ENCODE measurements around the gene WBP1.

WBP1 gene

GRCh38 chr2:74488643-74489481, 30.6 kb downstream of the WBP1 start:
- Histone ChIP-seq H3K9me3 (ENCODE audit: low read length) (no peaks in the 10 kb centered on the region), H4K20me1 (ENCODE audit: insufficient read depth, low read length) (no peaks in the 10 kb centered on the region), H3K4me2 (ENCODE audit: low read length) (no peak overlapping the region), H3K4me1 (ENCODE audit: insufficient read depth, low read length, severe bottlenecking) (peaks cover 4% of the 10 kb centered on the region), H3K27ac (ENCODE audit: low read depth, low read length, poor library complexity, severe bottlenecking) (no peak overlapping the region), H3K27me3 (ENCODE audit: insufficient read depth, low read length) (no peaks in the 10 kb centered on the region), H3K9ac (ENCODE audit: low read length) (no peak overlapping the region), H3K79me2 (ENCODE audit: insufficient read depth, low read length) (no peaks in the 10 kb centered on the region), H3K36me3 (ENCODE audit: insufficient read depth, low read length) (peaks cover 45% of the 10 kb centered on the region), H3K4me3 (ENCODE audit: low read depth, low read length, poor library complexity, severe bottlenecking) (no peak overlapping the region), H3K9me2 (ENCODE audit: low read depth, low read length) (no peaks in the 10 kb centered on the region), H2AFZ (ENCODE audit: low read length) (no peak overlapping the region), H3F3A (ENCODE audit: insufficient read depth, low read length) (no peaks in the 10 kb centered on the region)
- no peak for TF ChIP-seq CTCF (IDR thresholded peaks at IDR 0.05; ENCODE audit: low read length)
- TF ChIP-seq EZH2 (IDR thresholded peaks at IDR 0.05; ENCODE audit: borderline replicate concordance, low read length) = no peak

GRCh38 chr2:74489906-74490305, 31.7 kb downstream of the WBP1 start:
- H4K20me1 ChIP-seq (ENCODE audit: insufficient read depth, low read length) = no peaks in the 10 kb centered on the region
- H2AFZ ChIP-seq (ENCODE audit: low read length) = no peak overlapping the region
- no peak for TF ChIP-seq CTCF (IDR thresholded peaks at IDR 0.05; ENCODE audit: low read length)
- H3K79me2 ChIP-seq (ENCODE audit: insufficient read depth, low read length) = no peaks in the 10 kb centered on the region
- H3F3A ChIP-seq (ENCODE audit: insufficient read depth, low read length) = no peaks in the 10 kb centered on the region
- no peak overlapping the region for H3K9ac ChIP-seq (ENCODE audit: low read length)
- H3K4me2 ChIP-seq (ENCODE audit: low read length) = no peak overlapping the region
- H3K27me3 ChIP-seq (ENCODE audit: insufficient read depth, low read length) = no peaks in the 10 kb centered on the region
- no peak overlapping the region for H3K4me3 ChIP-seq (ENCODE audit: low read depth, low read length, poor library complexity, severe bottlenecking)
- H3K9me2 ChIP-seq (ENCODE audit: low read depth, low read length) = no peaks in the 10 kb centered on the region
- no peaks in the 10 kb centered on the region for H3K4me1 ChIP-seq (ENCODE audit: insufficient read depth, low read length, severe bottlenecking)
- H3K9me3 ChIP-seq (ENCODE audit: low read length) = no peaks in the 10 kb centered on the region
- H3K27ac ChIP-seq (ENCODE audit: low read depth, low read length, poor library complexity, severe bottlenecking) = no peak overlapping the region
- H3K36me3 ChIP-seq (ENCODE audit: insufficient read depth, low read length) = peaks cover 46% of the 10 kb centered on the region

DNA sequence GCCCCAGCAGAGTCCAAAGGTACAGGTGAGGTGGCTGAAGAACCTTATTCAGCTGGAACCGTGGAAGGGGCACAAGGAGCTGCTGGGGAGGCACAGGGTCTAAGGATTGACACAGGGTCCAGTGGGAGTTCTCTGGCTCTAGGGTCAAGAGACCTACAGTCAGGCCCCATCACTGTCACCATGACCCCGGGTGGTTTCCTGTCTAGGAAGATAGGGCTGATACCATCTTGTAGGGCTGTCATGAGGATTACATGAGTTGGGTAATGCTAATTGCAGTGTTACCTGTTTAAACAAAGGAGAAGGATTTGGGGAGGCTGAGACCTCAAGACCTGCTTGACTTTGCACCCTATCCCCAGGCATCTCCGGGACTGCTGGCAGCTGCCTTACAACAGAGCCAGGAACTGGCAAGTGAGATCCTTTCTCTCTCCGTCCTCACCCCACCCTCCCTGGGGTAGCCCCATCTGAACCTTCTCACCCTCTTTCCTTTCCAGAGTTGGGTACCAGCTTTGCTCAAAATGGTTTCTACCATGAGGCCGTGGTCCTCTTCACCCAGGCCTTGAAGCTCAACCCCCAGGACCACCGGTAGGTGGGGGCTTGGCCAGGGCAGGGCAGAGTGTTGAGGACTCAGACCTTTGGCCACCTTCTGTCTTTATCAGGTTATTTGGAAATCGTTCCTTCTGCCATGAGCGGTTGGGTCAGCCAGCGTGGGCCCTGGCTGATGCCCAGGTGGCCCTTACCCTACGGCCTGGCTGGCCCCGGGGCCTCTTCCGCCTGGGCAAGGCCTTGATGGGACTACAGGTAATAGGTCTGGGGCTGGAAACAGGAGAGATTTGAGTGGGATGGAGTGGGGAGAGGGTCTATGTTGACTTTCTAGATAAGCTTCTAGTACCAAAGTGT, 33.7 kb downstream of the WBP1 start:
- no peaks in the 10 kb centered on the region for H3K27me3 ChIP-seq (ENCODE audit: insufficient read depth, low read length)
- H3K4me3 ChIP-seq (ENCODE audit: low read depth, low read length, poor library complexity, severe bottlenecking) = no peak overlapping the region
- TF ChIP-seq CTCF (IDR thresholded peaks at IDR 0.05; ENCODE audit: low read length) (no peak), EZH2 (IDR thresholded peaks at IDR 0.05; ENCODE audit: borderline replicate concordance, low read length) (no peak)
- H3K4me1 ChIP-seq (ENCODE audit: insufficient read depth, low read length, severe bottlenecking) = no peaks in the 10 kb centered on the region
- no peaks in the 10 kb centered on the region for H3K9me2 ChIP-seq (ENCODE audit: low read depth, low read length)
- no peak overlapping the region for H3K4me2 ChIP-seq (ENCODE audit: low read length)
- H3K79me2 ChIP-seq (ENCODE audit: insufficient read depth, low read length) = no peaks in the 10 kb centered on the region
- no peaks in the 10 kb centered on the region for H3F3A ChIP-seq (ENCODE audit: insufficient read depth, low read length)
- no peak overlapping the region for H3K27ac ChIP-seq (ENCODE audit: low read depth, low read length, poor library complexity, severe bottlenecking)
- H3K36me3 ChIP-seq (ENCODE audit: insufficient read depth, low read length) = peaks cover 40% of the 10 kb centered on the region
- no peaks in the 10 kb centered on the region for H3K9me3 ChIP-seq (ENCODE audit: low read length)
- no peak overlapping the region for H2AFZ ChIP-seq (ENCODE audit: low read length)
- H4K20me1 ChIP-seq (ENCODE audit: insufficient read depth, low read length) = no peaks in the 10 kb centered on the region
- no peak overlapping the region for H3K9ac ChIP-seq (ENCODE audit: low read length)

Data from OCI-LY1 (cell line).